Measurements from ENCODE around the gene CLK2.
A peak's percentile ranks its signal among the peaks of the same experiment; 100 is the strongest.

The CLK2 gene

GRCh38 chr1:155273343-155274245 is at the start of gene CLK2:
TSS of gene CLK2 (minus strand) at chr1:155273504. CDS start at chr1:155270977, 2,527 bp downstream.
- peak; percentile 99 for DNase-seq

GRCh38 chr1:155322571-155322952 is 49.3 kb upstream of the CLK2 start:
- no peak for DNase-seq

- no peak for DNase-seq
Measured at GRCh38 chr1:155321639-155322503, 48.6 kb upstream of the CLK2 start.

- DNase-seq: peak; percentile 85
Measured at GRCh38 chr1:155320661-155321617, 47.6 kb upstream of the CLK2 start, which contains the start of gene RUSC1. TSS of gene RUSC1 (plus strand) at chr1:155320894. CDS start at chr1:155321774, 880 bp downstream.

GRCh38 chr1:155320252-155320651 is 46.9 kb upstream of the CLK2 start:
- no peak for DNase-seq

GRCh38 chr1:155319536-155319935 is 46.2 kb upstream of the CLK2 start:
- no peak for DNase-seq

GRCh38 chr1:155318082-155318481 is 44.8 kb upstream of the CLK2 start:
- DNase-seq: no peak

- DNase-seq: no peak
Measured at GRCh38 chr1:155316922-155317321, 43.6 kb upstream of the CLK2 start.

- DNase-seq: no peak
Measured at GRCh38 chr1:155313261-155313660, 40.0 kb upstream of the CLK2 start.

- DNase-seq: no peak
Measured at GRCh38 chr1:155309423-155310021, 36.2 kb upstream of the CLK2 start.

- DNase-seq: peak; percentile 98
Measured at GRCh38 chr1:155308493-155309422, 35.5 kb upstream of the CLK2 start, which contains the start of gene FDPS. TSS of gene FDPS (plus strand) at chr1:155308866. CDS start at chr1:155309790, 924 bp downstream.

- no peak for DNase-seq
Measured at GRCh38 chr1:155307247-155307740, 34.0 kb upstream of the CLK2 start.

- DNase-seq: no peak
Measured at GRCh38 chr1:155305881-155306391, 32.6 kb upstream of the CLK2 start.

GRCh38 chr1:155304558-155305063 is 31.3 kb upstream of the CLK2 start:
- DNase-seq: no peak

- no peak for DNase-seq
Measured at GRCh38 chr1:155301342-155301841, 28.1 kb upstream of the CLK2 start, which contains the start of gene PKLR. TSS of gene PKLR (minus strand) at chr1:155301438. CDS start at chr1:155301395, 43 bp downstream.

GRCh38 chr1:155300553-155301329 is 27.4 kb upstream of the CLK2 start:
- DNase-seq: no peak

- no peak for DNase-seq
Measured at GRCh38 chr1:155300024-155300423, 26.7 kb upstream of the CLK2 start.

GRCh38 chr1:155297384-155297783 is 24.1 kb upstream of the CLK2 start:
- DNase-seq: no peak

GRCh38 chr1:155296661-155297060 is 23.4 kb upstream of the CLK2 start:
- DNase-seq: no peak
